ENCODE results near the gene FAM210A. TPM values are rescaled to one million over a fixed set of nuclear protein-coding genes. Genes with fewer than 3 reads are reported as not detected.

Gene FAM210A
- total RNA-seq, 1 experiment from 2014 or later: 29.3 TPM

DNA sequence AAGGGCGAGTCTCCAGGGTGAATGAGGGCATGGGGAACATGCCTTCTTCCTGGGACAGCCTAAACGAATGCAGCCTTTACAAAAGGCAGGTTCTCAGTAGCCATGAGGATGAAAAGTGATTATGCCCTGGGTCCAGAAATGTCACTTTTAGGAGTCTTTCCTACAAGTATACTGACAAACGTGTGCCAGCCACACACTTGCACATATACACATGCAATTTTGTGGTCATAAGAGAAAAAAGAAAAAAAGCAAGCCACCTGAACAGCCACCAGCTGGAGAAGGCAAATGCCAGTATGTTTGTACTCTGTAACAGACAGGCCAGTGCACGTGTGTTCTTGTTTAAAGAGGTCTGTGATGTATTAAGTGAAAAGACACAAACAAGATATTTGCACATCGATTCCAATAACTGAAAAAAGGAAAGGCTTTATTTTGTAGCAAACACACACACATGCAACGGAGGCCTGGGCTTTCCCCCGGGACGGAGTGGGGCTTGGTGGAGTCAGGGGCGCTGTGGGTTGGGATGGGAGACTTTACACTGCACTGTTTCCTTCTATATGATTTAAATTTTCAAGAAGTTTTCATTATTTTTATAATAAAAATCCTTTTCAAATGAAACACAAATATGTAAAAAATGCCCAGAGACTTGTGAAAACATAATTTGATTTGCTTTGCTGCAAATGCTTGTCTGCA lies 108.4 kb downstream of the FAM210A start:
- no peaks in the 10 kb centered on the region for H3K9me3 ChIP-seq (ENCODE audit: insufficient read depth, low read depth)
- no peaks in the 10 kb centered on the region for H3K4me1 ChIP-seq (replicated peaks; ENCODE audit: insufficient read depth)
- intact Hi-C loops (cut with micrococcal nuclease; ENCODE audit: unreplicated experiment): no loop called here
- POLR2A ChIA-PET (ENCODE audit: unreplicated experiment): no interaction called here
- no peak overlapping the region for H3K4me2 ChIP-seq
- no peak overlapping the region for H3K27ac ChIP-seq
- BruUV-seq (replicated peaks): no TSS peak
- TF ChIP-seq, protein P1, sequence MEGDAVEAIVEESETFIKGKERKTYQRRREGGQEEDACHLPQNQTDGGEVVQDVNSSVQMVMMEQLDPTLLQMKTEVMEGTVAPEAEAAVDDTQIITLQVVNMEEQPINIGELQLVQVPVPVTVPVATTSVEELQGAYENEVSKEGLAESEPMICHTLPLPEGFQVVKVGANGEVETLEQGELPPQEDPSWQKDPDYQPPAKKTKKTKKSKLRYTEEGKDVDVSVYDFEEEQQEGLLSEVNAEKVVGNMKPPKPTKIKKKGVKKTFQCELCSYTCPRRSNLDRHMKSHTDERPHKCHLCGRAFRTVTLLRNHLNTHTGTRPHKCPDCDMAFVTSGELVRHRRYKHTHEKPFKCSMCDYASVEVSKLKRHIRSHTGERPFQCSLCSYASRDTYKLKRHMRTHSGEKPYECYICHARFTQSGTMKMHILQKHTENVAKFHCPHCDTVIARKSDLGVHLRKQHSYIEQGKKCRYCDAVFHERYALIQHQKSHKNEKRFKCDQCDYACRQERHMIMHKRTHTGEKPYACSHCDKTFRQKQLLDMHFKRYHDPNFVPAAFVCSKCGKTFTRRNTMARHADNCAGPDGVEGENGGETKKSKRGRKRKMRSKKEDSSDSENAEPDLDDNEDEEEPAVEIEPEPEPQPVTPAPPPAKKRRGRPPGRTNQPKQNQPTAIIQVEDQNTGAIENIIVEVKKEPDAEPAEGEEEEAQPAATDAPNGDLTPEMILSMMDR (conservative IDR thresholded peaks at IDR 0.05): no peak
- no peak for TF ChIP-seq EZH2 (IDR thresholded peaks at IDR 0.05; ENCODE audit: low read depth)
- H3K79me2 ChIP-seq (ENCODE audit: low read depth): no peaks in the 10 kb centered on the region
- no peaks in the 10 kb centered on the region for H3F3A ChIP-seq (ENCODE audit: insufficient read depth, low read depth)
- H3K36me3 ChIP-seq (ENCODE audit: low read depth): no peaks in the 10 kb centered on the region
- no peak for DNase-seq
- CTCF ChIA-PET: no interaction called here
- H3K27me3 ChIP-seq (ENCODE audit: insufficient read depth, low read depth): peaks cover 93% of the 10 kb centered on the region
- no peak overlapping the region for H2AFZ ChIP-seq
- H3K4me3 ChIP-seq: no peak overlapping the region
- no peaks in the 10 kb centered on the region for H4K20me1 ChIP-seq (ENCODE audit: insufficient read depth)
- no peaks in the 10 kb centered on the region for H3K9me2 ChIP-seq (ENCODE audit: insufficient read depth)

DNA sequence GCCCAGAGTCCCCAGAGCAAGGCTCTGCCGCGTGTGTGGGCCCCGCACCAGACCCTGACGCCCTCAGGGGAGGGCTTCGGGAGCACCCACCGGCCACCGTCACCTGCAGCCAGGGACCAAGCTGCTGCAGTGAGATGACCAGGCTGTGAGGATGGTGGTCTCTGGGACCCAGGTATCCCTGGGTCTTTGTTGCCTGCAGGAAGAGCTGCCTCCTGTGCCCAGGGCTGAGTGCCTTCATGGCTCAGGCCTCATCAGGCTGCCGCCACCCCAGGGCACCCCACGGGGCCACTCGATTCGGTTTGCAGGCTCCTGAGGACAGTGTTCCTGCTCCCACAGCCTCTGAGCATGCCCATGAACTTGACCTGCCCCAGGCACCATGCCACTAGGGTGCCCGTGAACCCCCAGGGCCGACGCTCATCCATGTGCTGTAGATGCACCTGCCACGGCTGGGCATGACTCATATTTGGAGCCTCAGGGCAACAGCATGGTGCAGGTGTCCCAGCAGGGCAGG lies 109.8 kb downstream of the FAM210A start:
- Histone ChIP-seq H3K4me2 (no peak overlapping the region), H3F3A (ENCODE audit: insufficient read depth, low read depth) (no peaks in the 10 kb centered on the region), H3K9me2 (ENCODE audit: insufficient read depth) (no peaks in the 10 kb centered on the region), H3K79me2 (ENCODE audit: low read depth) (no peaks in the 10 kb centered on the region), H3K27ac (no peak overlapping the region), H2AFZ (no peak overlapping the region), H3K4me3 (no peak overlapping the region), H3K4me1 (replicated peaks; ENCODE audit: insufficient read depth) (no peaks in the 10 kb centered on the region), H3K36me3 (ENCODE audit: low read depth) (no peaks in the 10 kb centered on the region), H4K20me1 (ENCODE audit: insufficient read depth) (no peaks in the 10 kb centered on the region), H3K9me3 (ENCODE audit: insufficient read depth, low read depth) (no peaks in the 10 kb centered on the region), H3K27me3 (ENCODE audit: insufficient read depth, low read depth) (peaks cover 90% of the 10 kb centered on the region)
- DNase-seq: peak in 1 of 2 experiments; percentile 35
- TF ChIP-seq EZH2 (IDR thresholded peaks at IDR 0.05; ENCODE audit: low read depth): no peak
- TF ChIP-seq, protein P1 (conservative IDR thresholded peaks at IDR 0.05): no peak
- no TSS peak for BruUV-seq (replicated peaks)
- intact Hi-C loops (cut with micrococcal nuclease; ENCODE audit: unreplicated experiment): no loop called here
- CTCF ChIA-PET: no interaction called here
- POLR2A ChIA-PET (ENCODE audit: unreplicated experiment): no interaction called here

DNA sequence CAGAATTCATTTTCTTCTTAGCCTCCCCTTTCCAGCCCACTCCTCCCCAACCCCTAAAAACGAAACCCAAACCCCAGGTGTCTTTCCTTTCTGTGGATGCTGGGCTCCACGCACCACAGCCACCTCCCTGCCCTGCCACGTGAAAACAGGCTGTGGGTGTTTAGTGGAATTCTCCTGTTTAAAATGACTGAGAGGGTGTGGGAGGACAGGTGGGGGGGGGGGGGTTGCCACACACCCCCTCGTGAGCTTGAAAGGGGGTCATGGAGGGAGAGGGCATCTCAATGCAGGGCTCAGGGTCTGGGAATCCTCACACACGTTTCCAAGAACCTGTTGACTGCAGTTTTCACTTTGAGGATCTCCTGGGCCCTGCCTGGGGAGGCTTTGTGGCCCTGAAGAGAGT lies 110.3 kb downstream of the FAM210A start:
- H3K27me3 ChIP-seq (ENCODE audit: insufficient read depth, low read depth): peaks cover 89% of the 10 kb centered on the region
- CTCF ChIA-PET: no interaction called here

More for the DNA sequence above, 110.3 kb downstream of the FAM210A start:
- intact Hi-C loops (cut with micrococcal nuclease; ENCODE audit: unreplicated experiment): no loop called here
- no TSS peak for BruUV-seq (replicated peaks)
- Histone ChIP-seq H4K20me1 (ENCODE audit: insufficient read depth) (no peaks in the 10 kb centered on the region), H3K27ac (no peak overlapping the region), H3K9me3 (ENCODE audit: insufficient read depth, low read depth) (no peaks in the 10 kb centered on the region), H3K4me3 (no peak overlapping the region), H3K4me2 (no peak overlapping the region), H3K9me2 (ENCODE audit: insufficient read depth) (no peaks in the 10 kb centered on the region), H3F3A (ENCODE audit: insufficient read depth, low read depth) (no peaks in the 10 kb centered on the region), H3K79me2 (ENCODE audit: low read depth) (no peaks in the 10 kb centered on the region), H3K36me3 (ENCODE audit: low read depth) (no peaks in the 10 kb centered on the region), H3K4me1 (replicated peaks; ENCODE audit: insufficient read depth) (no peaks in the 10 kb centered on the region), H2AFZ (no peak overlapping the region)
- TF ChIP-seq EZH2 (IDR thresholded peaks at IDR 0.05; ENCODE audit: low read depth): no peak
- no peak for DNase-seq
- POLR2A ChIA-PET (ENCODE audit: unreplicated experiment): no interaction called here
